ENCODE results near the gene PIP5K1B. TPM values are rescaled to one million over a fixed set of nuclear protein-coding genes. Genes with fewer than 3 reads are reported as not detected.

The PIP5K1B gene
- polyA plus RNA-seq, 1 donor: 1.1 TPM

DNA sequence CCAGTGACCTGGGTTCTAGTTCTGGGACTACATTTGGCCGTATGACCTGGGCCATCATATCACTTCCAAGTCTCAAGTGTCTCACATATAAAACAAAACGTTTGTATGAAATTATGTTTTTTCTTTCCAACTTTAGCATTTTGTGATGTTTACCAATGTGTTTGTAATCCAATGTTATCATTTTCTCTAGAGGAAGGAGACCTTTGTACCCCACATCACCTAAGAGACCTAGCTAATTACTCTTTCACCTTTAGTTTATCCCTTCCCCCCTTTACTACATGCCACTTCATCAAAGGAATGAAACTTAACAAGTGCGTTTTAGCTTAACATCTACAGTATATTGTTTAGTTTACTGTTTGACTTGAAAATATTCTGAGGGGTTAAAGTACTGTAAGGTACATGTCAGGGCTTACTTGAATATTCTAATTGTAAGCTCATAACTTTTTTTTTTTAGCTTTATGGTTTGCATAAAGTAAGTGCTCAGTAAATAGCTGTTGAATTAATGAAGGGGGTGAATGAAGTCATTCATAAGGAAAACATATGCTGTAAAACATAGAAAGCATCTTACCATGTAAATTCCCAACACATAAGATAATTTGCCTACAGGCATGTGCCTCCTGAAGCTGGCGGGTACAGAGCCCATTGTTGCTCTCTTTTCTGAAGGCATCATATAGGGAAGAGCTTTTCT is 2.9 kb downstream of the PIP5K1B start:
- no peak for DNase-seq (ENCODE audit: low read depth)

DNA sequence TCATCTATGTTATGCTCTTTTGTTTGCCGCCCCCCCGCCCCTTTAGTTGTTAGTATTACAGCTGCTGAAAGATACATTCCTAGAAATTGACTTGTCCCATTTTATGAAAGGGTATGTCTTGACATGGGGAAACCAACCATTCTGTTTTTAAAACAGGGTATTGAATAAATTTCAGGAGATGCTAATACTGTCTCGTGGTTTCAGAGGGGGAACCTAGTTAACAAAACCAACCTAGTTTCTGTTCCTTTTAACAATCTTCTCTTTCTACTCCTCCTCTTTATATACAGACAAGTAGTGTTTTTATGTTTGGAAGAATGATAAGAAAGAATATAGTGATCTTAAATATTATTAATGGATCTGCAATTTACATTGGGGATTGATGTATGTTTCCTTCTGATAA is 3.5 kb downstream of the PIP5K1B start:
- DNase-seq (ENCODE audit: low read depth): no peak

DNA sequence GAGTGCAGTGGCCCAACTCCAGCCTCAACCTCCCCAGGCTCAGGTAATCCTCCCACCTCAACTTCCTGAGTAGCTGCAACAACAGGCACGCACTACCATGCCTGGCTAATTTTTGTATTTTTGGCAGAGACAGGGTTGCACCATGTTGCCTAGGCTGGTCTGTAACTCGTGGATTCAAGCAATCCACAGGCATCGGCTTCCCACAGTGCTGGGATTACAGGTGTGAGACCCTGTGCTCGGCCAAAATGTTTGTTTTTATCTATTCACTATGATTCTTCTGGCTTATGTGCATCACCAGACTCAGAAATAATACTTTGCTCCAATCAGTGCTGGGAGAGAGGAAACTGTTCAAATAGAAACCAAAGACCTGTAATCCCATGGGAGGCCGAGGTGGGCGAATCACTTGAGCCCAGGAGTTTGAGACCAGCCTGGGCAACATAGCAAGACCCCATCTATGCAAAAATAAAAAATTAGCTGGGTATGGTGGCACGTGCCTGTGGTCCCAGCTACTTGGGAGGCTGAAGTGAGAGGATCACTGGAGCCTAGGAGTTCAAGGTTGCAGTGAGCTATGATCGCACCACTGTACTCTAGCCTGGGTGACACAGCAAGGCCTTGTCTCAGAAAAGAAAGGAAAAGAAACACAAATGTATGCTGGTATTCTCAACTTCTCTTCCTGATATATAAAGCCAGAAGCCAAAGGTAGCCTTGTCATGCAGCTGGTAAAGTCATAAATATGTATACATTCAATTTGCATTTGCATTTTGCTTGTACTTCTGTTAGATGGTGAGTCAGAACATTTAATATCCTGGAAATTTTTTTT is 4.5 kb downstream of the PIP5K1B start:
- DNase-seq (ENCODE audit: low read depth): no peak

DNA sequence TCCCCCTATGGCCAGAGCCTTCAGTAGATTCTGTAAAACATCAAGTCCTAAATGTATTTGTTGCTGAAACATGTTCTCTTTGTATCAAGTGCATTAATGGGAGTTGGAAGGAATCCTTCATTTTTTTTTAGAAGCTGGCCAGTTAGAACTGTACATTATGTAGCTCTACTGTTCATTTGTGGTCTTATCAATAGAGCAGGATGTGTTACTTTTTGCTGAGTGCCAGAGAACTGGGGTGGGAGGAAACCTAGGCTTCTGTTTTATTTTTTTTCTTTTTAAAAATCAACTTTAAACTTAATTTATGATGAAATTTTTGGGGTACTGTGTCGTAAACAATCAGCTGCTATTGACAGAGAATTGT is 5.1 kb downstream of the PIP5K1B start:
- DNase-seq (ENCODE audit: low read depth): no peak

DNA sequence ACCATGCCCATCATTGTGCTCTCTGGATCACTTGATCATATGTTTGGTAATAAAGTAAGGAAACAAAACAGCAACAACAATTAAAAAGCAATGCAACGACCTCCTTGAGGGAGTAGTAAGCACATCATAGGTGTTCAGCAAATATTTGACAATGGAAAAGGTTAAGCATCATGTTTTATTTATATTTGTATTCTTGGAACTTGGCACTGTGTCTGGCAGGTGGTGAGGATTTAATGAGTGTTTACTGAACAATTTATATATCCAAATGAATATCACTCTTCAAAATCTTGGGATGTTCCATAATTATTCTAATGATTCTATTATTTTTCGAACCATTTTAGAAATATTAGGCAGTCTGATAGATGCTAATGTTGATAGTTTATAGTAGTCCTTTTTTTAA is 6.2 kb downstream of the PIP5K1B start:
- DNase-seq (ENCODE audit: low read depth): no peak

DNA sequence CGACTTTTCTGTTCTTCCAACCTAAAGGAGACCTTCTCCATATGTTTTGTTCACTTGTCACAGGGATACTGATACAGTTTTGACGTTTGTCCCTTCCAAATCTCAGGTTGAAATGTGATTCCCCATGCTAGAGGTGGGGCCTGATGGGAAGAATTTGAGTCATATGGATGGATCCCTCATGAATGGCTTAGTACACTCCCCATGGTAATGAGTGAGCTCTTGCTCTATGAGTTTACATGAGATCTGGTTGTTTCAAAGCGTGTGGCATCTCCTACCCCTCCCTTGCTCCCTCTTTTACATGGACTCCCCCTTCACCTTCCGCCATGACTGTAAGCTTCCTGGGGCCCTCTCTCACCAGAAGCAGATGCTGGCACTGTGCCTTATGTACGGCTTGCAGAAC is 6.9 kb downstream of the PIP5K1B start:
- no peak for DNase-seq (ENCODE audit: low read depth)

DNA sequence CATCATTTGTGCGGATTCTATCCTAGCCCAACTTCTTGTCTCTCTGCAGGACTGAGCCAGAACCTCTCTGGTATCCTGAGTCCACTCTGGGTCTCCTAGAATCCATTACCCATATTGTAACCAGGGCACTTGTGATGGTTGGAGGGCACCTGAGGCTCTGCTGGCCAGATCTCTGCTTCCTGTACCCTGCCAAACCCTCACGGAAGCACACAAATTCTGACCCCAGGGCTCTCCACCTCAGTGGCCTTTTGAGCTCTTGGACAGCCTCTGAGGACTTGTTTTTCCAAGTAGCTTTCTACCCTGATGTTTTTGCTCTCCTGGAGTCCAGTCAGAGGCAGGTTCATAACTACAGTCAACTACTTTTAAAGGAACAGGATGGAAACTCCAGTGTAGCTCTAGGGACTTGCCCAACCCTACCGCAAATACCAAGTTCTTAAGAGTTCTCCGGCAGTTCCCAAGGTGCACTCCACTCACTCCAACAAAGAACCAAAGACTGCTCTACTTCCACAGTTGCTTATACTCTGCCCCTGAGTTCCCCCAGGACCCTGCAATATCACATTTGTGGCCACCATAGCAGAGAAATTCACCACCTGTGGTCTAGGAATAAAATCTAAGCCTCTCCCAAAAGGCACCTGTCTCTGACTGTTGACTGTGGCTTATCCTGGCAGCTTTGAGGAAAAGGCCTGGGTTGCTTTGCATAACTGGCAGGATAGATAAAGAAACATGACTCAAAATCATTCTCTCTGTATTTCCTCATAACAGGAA is 9.6 kb downstream of the PIP5K1B start:
- no peak for DNase-seq (ENCODE audit: low read depth)

DNA sequence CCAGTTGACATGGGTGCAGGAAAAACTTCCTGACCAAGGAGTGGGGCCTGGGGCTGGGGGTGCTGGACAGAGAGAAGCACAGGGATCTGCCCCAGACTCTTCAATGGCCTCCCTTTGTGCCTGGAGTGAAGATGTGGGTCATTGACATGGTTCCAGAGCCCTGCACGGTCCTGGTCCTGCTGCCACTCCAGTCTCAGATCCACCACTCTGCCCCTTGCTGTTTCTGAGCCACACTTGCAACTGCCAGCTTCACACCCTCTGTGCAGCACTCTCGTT is 10.1 kb downstream of the PIP5K1B start:
- DNase-seq (ENCODE audit: low read depth): no peak

DNA sequence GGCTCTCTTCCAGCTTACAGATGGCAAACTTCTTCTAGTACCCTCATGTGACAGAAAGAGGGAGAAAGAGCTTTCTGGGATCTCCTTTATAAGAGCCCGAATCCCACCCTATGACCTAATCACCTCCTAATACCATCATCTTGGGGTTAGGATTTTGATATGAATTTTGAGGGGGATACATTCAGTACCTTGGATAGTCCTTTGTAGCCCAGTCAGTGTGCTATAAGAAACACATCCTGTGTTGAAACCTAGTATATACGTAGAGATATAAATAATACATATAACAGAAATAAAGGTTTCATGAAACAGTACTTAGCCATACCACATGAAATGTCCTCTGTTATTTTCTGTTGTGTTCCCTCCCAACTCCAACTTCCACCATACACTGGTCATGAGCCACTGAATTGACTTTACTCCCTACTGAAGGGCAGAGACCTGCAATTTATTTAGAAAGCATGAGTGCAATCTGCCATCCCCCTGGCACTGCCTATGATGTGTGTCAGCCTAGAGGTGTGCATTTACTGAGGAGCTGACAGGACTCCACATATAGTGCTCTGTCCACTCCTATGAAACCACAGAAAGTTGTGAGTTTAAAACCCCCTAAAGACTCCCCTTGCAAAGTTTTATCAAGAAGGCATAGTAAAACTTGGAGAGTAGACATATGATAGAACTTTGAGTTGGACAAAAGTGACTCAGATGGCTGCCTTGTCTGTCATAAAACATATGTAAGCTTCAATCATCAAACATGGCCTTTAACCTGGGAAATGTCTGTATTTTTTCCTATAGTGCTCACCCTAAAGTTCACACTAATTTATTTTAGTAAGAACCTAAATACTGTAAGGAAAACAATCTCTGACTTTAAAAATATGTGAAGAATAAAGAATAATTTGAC is 12.8 kb downstream of the PIP5K1B start:
- DNase-seq (ENCODE audit: low read depth): no peak

DNA sequence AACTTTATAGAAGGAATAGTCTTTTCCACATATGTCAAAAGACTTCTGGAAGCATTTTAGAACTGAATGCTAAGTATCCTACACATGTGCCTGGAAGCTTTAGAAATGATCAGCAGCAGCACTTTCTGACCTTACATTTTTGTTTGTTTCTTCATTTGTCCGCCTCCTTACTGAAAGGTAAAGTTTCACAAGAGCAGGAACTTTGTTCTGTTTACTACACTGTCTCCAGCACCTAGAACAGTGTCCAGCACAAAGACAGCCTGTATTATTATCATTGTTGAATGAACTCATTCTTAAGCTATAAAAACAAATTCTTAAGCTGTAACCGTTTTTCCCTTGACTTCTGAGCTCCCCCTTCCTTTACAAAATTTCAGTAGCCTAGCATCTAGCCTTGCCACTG is 14.8 kb downstream of the PIP5K1B start:
- no peak for DNase-seq (ENCODE audit: low read depth)

DNA sequence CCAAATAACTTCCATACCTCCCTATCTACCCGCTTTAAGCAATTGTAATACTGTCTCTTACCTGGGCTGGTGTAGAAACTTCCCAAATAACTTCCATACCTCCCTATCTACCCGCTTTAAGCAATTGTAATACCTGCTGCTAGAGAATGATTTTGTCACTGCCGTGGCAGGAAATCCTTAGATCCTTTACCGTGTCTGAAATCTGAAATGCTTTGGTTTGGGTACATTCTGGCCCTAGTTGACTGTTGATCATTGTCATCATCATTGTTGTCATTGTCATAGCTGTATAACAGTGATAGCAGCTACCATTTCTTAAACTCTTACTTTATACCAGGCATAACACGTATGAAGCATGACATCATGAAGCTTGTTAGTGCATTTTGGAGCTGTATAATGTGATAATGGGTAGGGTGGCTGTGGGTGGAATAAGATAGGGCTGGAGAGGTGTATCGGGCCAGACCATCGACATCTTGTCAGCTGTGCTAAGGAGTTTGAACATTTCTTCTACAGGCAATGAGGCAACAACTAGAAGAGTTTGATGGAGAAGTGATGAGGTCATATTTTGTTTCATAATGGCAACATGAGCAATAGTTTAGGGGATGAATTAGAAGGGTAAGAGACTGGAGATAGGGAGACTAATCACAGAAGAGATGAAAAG is 15.7 kb downstream of the PIP5K1B start:
- DNase-seq (ENCODE audit: low read depth): no peak

DNA sequence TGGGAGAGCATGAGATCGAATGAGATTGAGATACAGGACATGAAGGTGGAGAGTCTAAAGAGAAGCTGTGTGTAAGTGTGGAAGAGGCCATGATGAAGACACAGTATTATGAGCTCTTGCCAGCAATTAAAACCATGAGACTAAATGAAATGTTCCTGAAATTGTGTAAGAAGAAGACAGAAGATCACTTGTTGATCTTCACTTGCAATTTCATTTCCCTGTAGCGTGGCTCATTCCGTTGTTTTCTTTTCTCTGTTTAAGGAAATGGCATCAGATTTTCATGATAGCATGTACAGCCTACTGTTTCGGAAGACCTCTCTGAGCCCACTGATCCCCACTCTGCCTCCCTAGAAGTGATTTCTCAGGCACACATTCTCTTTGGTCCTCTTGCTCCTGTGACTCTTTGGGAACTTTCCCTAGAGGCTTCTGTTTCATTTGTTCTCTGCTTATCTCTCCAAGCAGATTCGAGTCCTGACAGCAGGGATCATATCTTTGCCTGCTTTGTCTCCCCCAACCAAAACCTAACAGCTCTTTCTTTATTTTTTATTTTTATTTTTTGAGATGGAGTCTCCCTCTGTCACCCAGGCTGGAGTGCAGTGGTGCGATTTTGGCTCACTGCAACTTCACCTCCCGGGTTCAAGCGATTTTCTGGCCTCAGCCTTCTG is 16.8 kb downstream of the PIP5K1B start:
- no peak for DNase-seq (ENCODE audit: low read depth)

DNA sequence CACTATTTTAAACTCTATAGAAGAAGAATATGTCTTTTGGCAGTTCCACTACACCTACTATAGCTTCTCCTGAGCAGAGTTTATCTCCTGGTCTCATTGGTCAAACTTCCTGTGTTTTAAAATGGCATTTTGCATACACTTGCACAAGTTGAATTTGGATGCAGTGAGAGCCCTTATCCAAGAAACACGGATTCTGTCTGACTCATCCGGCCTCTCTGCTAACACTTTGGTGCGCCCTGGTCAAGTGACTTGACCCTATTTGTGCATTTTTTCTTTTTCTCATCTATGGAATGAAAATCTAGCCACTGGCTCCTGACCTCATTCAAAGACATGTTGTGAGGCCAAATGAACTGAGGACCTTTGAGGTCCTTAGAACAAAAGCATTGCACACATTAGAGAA is 20.0 kb downstream of the PIP5K1B start:
- DNase-seq (ENCODE audit: low read depth): no peak

DNA sequence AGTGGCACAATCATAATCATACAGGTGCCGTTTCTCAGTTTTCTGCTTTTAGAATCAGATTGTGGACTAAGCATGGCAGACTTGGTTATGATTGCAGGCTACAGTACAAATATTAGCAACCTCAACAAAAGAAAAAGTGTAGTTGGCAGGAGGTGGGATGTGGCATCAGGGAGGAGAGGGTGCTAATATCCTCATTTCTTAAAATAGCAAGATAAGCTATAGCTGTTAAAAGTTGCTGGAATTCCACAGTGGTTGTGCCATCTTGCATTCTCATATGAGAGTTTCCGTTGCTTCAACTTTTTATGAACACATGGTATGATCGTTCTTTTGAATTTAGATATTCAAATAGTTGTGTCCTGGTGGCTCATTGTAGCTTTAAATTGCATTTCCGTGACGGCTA is 21.4 kb downstream of the PIP5K1B start:
- DNase-seq (ENCODE audit: low read depth): no peak

DNA sequence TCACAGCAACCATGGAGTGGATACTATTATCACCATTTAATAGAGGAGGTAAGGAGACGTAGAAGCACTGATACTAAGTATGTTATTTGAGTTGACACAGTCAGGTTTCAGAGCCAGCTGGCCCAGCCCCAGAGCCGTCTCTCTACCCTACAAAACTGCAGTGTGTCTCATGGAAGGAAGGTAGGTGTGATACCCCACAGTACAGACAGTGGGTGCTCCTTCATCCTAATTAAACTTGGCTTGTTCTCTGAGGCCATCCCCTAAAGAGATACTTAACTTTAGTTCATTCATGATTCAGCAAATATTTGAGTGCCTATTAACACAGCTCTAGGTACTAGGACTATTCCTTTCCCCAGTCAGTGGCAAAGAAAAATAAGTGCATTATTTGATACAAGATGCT is 22.6 kb downstream of the PIP5K1B start:
- DNase-seq (ENCODE audit: low read depth): no peak

DNA sequence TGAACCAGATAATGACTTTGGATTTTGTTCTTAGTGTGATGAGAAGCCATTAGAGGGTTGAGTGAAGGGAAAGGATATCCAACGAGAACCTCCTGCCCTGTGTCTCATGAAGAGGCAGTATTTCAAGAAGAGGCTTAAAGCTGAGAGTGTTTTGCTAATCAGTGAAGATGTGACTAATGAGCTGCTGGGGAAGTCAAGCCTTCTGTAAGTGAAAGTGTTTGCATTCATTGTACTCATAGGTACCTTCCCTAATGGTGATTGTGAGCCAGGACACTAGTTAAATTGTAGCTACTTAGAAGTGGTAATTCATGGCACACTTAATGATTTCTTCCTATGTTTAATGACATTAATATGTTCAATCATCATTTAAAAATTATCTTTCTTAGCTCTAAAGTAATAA is 23.7 kb downstream of the PIP5K1B start:
- DNase-seq (ENCODE audit: low read depth): no peak

DNA sequence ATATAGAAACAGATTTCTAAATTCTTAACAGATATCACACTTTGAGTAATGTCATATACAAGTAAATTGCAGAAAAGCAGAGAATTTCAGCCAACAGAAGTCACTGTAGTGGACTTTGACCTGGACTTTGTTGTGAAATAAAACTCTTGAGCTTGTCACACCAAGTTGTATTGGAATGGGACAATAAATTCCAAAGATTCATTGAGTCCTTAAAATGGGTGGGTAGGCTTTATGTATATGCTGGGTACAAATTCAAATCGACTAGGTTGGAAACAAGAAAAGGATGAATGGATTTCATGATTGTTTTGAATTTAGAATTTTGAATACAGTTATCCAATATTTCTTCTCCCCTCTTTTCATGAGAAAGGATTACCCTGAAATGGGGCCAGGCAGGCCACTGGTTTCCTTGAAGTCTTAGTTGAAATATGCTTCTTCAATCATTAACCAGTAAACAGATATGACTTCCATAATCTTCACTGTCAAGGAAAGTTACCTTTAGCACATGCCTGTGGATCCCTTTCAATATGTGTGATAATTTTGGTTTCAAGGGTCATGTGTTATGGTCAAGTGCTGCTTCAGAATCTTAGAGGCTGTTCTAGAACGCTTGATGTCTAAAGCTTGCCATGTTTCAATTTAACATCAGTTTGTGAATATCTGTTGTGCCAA is 25.7 kb downstream of the PIP5K1B start:
- DNase-seq (ENCODE audit: low read depth): no peak

DNA sequence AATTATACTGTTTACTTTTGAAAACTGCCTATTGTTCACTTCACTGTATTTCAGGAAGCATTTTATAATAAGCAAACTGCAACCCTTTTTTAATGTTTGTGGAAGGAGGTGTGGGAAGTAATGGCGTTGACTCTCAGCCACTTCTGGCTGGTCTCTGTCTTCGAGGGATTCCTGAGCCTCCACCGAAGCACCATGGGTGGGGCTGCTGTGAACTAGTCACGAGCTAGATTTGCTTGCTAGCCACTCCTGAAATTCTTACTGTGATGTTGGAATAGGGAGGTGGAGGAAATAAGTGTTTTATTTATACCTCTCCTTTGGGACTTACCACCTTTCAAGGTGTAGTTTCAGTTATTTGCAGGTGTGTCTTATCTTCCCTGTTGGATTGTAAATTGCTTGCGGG is 26.8 kb downstream of the PIP5K1B start:
- DNase-seq (ENCODE audit: low read depth): no peak

DNA sequence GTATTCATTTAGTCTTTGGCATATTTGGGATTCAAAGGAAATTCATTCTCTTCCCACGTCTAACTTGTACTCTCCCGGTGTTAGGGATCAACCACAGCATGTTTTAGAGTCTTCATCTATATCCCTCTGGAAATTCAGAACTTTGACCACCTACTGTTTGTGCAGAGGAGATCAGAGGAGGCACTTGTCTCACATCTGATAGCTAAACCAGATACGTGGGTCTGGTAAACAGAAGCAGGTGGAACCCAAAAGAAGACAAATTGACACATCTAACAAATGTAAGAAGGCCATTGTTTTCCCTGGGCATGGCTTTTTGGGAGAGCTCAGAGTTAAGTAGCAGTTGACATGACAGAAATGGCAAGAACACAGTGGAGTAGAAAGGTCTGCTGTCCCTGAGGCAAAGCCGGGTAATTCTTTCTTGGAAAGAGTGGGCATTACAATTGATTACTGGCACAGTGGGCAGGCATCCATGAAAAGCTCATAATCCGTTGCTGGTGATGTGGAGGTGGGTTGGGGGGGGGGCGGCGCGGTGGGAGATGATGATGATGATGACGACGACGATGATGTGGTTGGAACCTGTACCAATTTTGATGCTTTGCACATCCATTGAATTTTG is 27.5 kb downstream of the PIP5K1B start:
- DNase-seq (ENCODE audit: low read depth): no peak

DNA sequence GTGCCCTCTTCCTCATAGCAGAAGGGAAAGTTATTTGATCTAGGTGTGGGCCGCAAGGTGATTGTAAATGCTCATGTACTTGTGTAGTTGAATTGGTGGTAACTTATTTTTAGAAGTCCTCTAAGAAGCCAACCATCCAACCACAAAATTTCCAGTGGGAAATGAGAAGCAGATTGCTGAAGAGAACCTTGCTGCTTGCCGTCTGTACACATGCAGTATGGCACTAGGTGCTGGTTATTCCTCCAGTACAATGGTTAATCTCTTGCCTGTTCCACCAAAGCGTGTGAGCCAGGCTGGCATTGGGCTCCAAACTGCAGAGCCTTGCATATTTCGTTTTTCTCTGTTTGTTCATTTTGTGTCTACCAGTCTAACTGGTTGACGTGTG is 28.0 kb downstream of the PIP5K1B start:
- DNase-seq (ENCODE audit: low read depth): no peak
